HG02981 (cell line): ENCODE data around the gene DSCAML1.

Experiments
- ATAC-seq: cut with Tn5 transposase; IDR thresholded peaks from one replicate; pipeline ENCODE4 v1.9.1; 2021; ENCODE audit warnings: mild to moderate bottlenecking, moderate library complexity; ENCODE audit not compliant: unreplicated experiment

Gene DSCAML1

DNA sequence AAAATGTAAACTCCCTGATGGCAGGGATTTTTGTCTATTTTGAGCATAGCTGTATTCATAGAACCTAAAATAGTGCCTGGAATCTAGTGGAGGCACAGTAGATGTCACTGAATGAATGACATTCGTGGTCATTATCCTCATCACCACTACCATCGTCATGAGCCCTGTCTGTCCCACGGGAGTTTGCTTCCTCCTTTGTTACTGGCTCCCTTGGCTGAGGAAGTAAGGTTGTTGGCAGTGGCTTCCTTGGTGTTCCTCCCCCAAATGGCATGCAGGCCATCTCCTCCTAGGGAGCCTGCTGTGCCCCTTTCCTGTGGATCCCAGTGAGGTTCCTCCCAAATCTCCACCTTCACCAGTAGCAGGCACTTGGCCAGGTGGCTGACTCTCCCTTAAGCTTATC lies 286.4 kb downstream of the DSCAML1 start:
- no peak for ATAC-seq

GRCh38 chr11:117509543-117509942 lies 287.5 kb downstream of the DSCAML1 start:
- no peak for ATAC-seq

DNA sequence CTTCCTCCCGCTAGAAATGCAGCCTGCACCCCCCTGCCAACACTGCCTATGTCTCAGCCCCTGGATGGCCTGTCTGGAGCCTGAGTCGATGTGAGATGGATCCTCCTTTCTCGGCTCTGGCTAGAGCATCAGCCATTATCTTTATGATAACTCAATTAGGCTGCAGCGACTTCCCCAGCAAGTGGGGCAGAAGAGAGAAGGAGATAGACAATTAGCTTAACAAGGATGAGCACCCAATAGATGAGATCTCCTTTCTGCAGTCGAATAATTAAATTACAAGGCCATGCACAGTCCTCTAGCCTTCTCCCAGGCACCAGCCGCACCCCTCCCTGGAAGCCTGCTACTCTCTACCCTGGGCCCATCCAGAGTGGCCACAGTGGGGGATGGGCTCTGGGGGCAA lies 290.0 kb downstream of the DSCAML1 start:
- no peak for ATAC-seq

DNA sequence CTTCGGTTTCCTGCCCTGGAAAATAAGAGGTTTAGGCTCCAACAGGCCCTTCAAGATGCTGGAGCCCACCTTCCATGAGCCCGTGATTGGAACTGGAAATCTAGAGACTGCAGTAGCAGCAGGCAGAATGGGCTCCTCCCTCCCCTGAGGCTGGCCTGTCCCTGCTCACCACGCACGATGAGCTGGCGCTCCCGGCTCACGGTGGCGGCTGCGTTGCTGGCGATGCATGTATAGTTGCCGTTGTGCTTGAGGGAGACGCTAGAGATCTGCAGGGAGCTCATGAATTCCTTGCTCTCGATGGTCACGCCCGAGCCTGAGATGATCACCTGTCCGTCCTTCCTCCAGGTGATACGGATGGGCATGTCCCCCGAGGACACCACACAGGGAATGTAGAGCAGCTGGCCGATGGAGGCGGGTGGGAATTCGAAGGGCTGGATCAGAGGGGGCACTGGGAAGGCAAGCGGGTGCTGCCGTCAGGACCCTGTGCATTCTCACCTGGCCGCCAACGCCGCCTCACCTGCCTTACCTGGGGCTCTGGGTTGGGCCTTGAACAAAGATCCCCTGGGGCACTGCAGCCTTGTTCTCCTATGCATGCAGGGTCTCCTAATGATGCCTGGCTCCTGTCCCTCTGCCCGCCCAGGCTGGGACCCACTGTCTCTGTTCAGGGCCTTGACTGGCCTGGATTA lies 291.6 kb downstream of the DSCAML1 start:
- ATAC-seq: no peak

GRCh38 chr11:117502779-117503100 lies 294.3 kb downstream of the DSCAML1 start:
- no peak for ATAC-seq

DNA sequence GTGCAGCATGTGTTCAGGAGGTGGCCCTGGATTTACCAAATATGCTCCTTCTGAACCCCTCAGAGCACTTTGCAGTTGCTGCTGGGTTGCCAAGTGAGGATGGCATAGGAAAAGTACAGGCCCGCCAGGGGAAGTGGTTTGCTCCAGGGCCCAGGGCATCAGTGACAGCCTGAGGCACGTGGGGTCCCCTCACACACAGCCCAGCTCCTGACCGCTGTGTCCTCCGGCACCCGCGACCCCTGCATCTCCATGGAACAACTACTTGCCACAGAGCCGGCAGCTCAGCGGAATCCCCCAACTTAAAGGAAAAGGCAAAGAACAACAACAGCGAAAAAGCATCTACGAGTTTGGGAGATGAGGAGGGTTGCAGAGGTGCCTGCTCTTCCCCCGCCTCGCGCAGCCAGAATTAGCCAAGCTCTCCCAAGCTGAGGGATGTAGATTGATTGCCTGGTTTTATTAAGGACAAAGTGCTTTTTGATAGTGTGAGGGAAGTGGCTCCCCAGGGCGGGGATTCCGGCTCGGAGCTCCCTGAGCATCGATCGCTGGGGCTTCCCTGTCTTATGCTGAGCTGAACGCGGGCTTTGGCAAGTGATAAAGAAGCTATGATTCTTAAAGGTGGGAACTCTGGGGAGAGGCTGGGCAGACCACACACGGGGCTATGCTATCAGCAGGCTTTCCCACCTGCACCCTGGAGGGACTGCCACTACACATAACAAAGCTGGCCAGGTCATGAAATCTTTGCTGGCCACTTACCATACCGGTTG lies 294.8 kb downstream of the DSCAML1 start:
- no peak for ATAC-seq

DNA sequence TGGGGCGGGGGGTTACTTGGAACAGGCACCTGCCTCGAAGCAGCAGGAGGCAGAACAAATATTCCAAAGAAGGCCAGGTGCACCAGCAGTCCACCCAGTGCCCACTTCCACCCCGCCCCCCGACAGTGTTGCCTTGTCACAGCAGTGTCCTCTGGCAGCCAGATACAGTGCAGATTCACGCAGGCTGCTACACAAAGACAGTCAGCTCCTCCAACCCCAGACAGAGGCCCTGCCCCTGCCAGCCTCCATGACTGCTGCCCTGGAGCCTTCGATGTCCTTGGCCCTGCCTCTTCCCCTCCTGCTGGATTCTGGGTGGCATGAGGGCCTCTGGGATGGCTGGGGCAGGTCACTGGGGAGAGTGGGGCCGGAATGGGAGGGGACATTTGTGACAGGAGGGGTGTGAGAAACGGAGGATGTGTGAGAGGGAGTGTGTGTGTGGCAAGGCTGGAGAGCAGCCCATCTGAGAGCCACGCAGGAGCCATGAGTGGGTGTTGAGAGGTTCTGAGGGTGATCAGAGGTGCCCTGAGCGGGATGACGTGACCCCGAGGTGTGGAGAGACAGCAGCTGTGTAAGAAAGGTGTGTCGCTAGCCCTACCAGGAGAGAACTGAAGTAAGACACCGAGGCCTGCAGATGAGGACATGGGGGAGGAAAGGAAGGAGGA lies 295.6 kb downstream of the DSCAML1 start:
- no peak for ATAC-seq

- no peak for ATAC-seq
Observed at GRCh38 chr11:117498791-117499190, 298.2 kb downstream of the DSCAML1 start.

DNA sequence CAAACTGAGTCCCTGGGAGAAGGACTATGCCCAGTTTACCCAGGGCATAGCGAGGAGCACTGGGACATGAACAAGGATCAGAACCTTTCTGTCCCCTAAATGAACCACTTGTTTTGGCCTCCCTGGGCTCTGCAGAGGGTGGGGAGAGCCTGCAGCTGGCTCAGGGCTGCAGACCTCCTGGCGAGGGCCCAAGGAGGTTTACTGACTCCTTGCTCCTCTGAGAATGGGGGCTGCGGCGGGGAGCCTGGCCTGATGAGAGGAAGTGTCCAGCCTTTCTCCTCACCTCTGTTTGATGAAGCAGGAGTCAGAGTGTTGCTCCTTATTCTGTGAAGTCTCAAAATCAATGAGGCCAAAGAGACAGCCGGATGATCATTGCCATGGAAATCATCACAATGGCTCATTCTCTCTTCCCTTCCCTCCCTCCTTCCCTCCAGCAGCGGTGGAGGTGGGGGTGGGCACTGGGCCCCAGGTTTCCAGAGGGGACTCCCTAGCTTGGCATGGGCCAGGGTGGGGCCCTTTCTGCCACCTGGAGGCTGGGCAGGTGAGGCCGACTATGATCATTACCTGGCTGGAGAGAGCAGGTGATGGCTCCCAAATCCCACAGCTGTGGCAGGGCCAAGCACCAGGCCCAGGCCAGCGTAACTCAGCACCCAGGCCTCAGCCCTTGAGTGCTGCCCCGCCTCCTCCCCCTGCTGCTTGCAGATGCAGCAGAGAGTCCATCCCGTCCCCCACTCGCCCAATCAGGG lies 299.6 kb downstream of the DSCAML1 start:
- no peak for ATAC-seq

- ATAC-seq: no peak
Observed at GRCh38 chr11:117495357-117495756, 301.7 kb downstream of the DSCAML1 start.

DNA sequence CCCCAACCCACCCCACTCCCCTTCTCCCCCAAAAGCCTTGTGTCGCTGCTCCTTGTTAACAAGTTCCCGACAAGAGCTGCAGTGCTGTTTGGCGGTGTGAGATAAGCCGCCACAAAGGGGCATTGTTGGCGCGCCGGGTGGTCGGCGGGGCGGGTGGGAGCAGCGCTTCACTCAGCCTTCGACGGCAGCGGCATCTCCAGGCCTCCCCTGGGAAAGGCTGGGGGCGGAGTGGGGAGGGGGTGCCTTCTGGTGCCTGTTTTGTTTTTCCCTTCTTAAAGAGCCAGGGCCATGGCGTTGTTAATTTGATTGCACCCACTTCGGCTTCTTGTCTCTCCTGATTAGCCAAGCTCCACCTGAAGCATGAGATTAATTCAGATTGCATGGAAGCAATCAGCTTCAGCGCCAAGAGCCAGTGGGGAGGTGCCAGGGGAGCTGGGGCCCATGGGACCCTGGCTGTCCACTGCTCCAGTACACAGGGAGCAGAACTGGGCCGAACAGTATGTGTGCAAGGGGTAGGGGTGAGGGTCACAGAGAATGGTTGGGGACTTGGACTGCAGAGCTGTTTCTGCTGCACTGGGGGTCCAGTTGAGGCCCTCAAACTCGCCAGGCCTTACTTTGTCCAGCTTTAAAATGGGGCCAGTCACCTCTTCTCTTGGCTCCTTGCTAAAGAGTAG lies 304.3 kb downstream of the DSCAML1 start:
- no peak for ATAC-seq

GRCh38 chr11:117490911-117491310 lies 306.1 kb downstream of the DSCAML1 start:
- no peak for ATAC-seq

- no peak for ATAC-seq
Observed at GRCh38 chr11:117489999-117490679, 306.9 kb downstream of the DSCAML1 start.

- no peak for ATAC-seq
Observed at GRCh38 chr11:117488996-117489952, 307.7 kb downstream of the DSCAML1 start.

- ATAC-seq: no peak
Observed at GRCh38 chr11:117486059-117486458, 311.0 kb downstream of the DSCAML1 start.

GRCh38 chr11:117484156-117484555 lies 312.9 kb downstream of the DSCAML1 start:
- no peak for ATAC-seq

DNA sequence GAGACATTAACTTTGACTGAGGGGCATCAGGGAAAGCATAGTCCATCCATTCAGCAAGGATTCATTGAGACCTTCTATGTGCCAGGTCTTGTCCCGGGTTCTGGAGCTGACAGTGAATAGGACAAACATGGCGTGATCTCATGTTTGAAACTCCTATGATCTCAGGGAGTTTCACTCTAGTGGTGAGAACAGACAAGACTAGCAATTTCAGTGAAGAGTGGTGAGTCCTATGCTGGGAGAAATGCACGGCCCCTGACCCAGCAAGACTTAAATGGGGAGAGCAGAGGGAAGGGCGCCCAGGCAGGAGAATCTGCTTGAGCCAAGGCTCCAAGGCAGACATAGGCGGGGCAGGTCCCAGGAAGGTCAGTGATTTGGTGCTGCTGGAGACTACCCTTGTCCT lies 313.6 kb downstream of the DSCAML1 start:
- no peak for ATAC-seq

- no peak for ATAC-seq
Observed at GRCh38 chr11:117482881-117483280, 314.1 kb downstream of the DSCAML1 start.

GRCh38 chr11:117481885-117482284 lies 315.1 kb downstream of the DSCAML1 start:
- no peak for ATAC-seq
